Esophagus squamous epithelium (tissue), 5 donors: ENCODE data around the gene SUPT4H1. TPM values are rescaled to one million over a fixed set of nuclear protein-coding genes. Genes with fewer than 3 reads are reported as not detected.

Experiments used
- DNase-seq: peaks from one replicate; lab custom pipeline; 2025; lab: John Stamatoyannopoulos, UW
- H3K27ac ChIP-seq, 4 donors: fragments of 200-600 bp; sonication (generic); one replicate each; pipeline ENCODE4 v1.5.1; 2016 to 2019; ENCODE audit warnings: mild to moderate bottlenecking in 1 of 4
- H3K27me3 ChIP-seq, 4 donors: fragments of 200-600 bp; sonication (generic); 1 replicate in 3 of 4; 2 replicates in 1 of 4; pipeline versions ENCODE4 v1.5.1 to v1.6.0; 2017 to 2021; ENCODE audit warnings: antibody characterized with exemption in 1 of 4
- H3K36me3 ChIP-seq, 3 donors: fragments of 200-600 bp; sonication (generic); one replicate each; pipeline ENCODE4 v1.5.1; 2016 to 2019
- H3K4me1 ChIP-seq, 3 donors: fragments of 200-600 bp; sonication (generic); one replicate each; pipeline ENCODE4 v1.5.1; 2017 to 2019
- H3K4me3 ChIP-seq, 4 donors: fragments of 200-600 bp; sonication (generic); 1 replicate in 3 of 4; 2 replicates in 1 of 4; pipeline ENCODE4 v1.5.1; 2016 to 2019; ENCODE audit warnings: mild to moderate bottlenecking in 2 of 4, moderate library complexity in 1 of 4
- H3K9me3 ChIP-seq, 3 donors: fragments of 200-600 bp; sonication (generic); one replicate each; pipeline ENCODE4 v1.5.1; 2016 to 2019
- CTCF ChIP-seq, 6 experiments: fragments of 450-650 bp in 4 of 6; fragments of 200-600 bp in 2 of 6; sonication (generic) in 2 of 6; IDR thresholded peaks; one replicate each; pipeline ENCODE4 v1.5.1; 2016 to 2019; ENCODE audit warnings: antibody characterized with exemption in 6 of 6, mild to moderate bottlenecking in 4 of 6, moderate library complexity in 4 of 6
- POLR2A ChIP-seq, 4 donors: fragments of 450-650 bp; IDR thresholded peaks; one replicate each; pipeline ENCODE4 v1.6.1; 2017; ENCODE audit warnings: antibody characterized with exemption in 4 of 4, mild to moderate bottlenecking in 4 of 4, moderate library complexity in 3 of 4
- WGBS, 2 donors: methylation state at CpG; one replicate each; pipeline ENCODE4 v1.1.5; 2018; 5-methylcytosine and 5-hydroxymethylcytosine counted together
- intact Hi-C: fragments of 100-400 bp; cut with DNase I; formaldehyde crosslinking; loops from one replicate; pipeline ENCODE4 v1.15.0; 2022
- total RNA-seq, 4 donors: library from RNA; depleted of rRNA; stranded (reverse); fragments of >200 nt; gene quantifications; one replicate each; pipeline ENCODE4 v1.1.0, GENCODE V29; 2016
- donor health status: DM: yes; HTN: yes; CAD: no.

SUPT4H1 gene
- total RNA-seq, 4 donors from 2014 or later, result 29.9 to 54.9 (median 37.0) TPM

GRCh38 chr17:58303971-58304749 is 47.8 kb downstream of the SUPT4H1 start:
- no peaks in the 10 kb centered on the region for H3K36me3 ChIP-seq
- intact Hi-C loops, result no loop called here
- TF ChIP-seq POLR2A (IDR thresholded peaks at IDR 0.05) (no peak), CTCF (IDR thresholded peaks at IDR 0.05) (peak; percentile 43 to 84 (median 68))
- H3K4me1 ChIP-seq, result no peaks in the 10 kb centered on the region
- H3K9me3 ChIP-seq, result no peaks in the 10 kb centered on the region
- no peak for DNase-seq
- no peak overlapping the region for H3K27ac ChIP-seq
- WGBS, 2 donors, result 40 to 51% methylated on average over 4 to 7 of the region's 10 CpGs
- H3K4me3 ChIP-seq, result no peak overlapping the region
- H3K27me3 ChIP-seq, result peaks cover 0 to 3% (median 0%) of the 10 kb centered on the region in 4 donors

GRCh38 chr17:58302919-58303585 is 48.9 kb downstream of the SUPT4H1 start:
- H3K27ac ChIP-seq, result no peak overlapping the region
- H3K27me3 ChIP-seq, result peaks cover 0 to 3% (median 0%) of the 10 kb centered on the region in 4 donors
- intact Hi-C loops, result no loop called here
- H3K9me3 ChIP-seq, result no peaks in the 10 kb centered on the region
- H3K36me3 ChIP-seq, result no peaks in the 10 kb centered on the region
- DNase-seq, result no peak
- 79 to 96% methylated on average over 3 to 6 of the region's 9 CpGs for whole genome bisulfite sequencing, 2 donors
- no peaks in the 10 kb centered on the region for H3K4me1 ChIP-seq
- no peak for TF ChIP-seq POLR2A (IDR thresholded peaks at IDR 0.05)
- no peak for TF ChIP-seq CTCF (IDR thresholded peaks at IDR 0.05)
- no peak overlapping the region for H3K4me3 ChIP-seq

GRCh38 chr17:58302171-58302918 is 49.7 kb downstream of the SUPT4H1 start:
- Histone ChIP-seq H3K4me3 (no peak overlapping the region), H3K4me1 (no peaks in the 10 kb centered on the region), H3K9me3 (no peaks in the 10 kb centered on the region), H3K27ac (no peak overlapping the region), H3K36me3 (no peaks in the 10 kb centered on the region), H3K27me3 (peaks cover 0 to 3% (median 0%) of the 10 kb centered on the region in 4 donors)
- no peak for TF ChIP-seq POLR2A (IDR thresholded peaks at IDR 0.05)
- no peak for TF ChIP-seq CTCF (IDR thresholded peaks at IDR 0.05)
- intact Hi-C loops, result no loop called here
- 80 to 83% methylated on average over 1 to 7 of the region's 9 CpGs for WGBS, 2 donors
- DNase-seq, result no peak

- Histone ChIP-seq H3K4me1 (no peaks in the 10 kb centered on the region), H3K27ac (no peak overlapping the region), H3K9me3 (no peaks in the 10 kb centered on the region), H3K4me3 (no peak overlapping the region), H3K27me3 (peaks cover 0 to 3% (median 0%) of the 10 kb centered on the region in 4 donors), H3K36me3 (no peaks in the 10 kb centered on the region)
- TF ChIP-seq POLR2A (IDR thresholded peaks at IDR 0.05), result no peak
- TF ChIP-seq CTCF (IDR thresholded peaks at IDR 0.05), result no peak
- no peak for DNase-seq
- intact Hi-C loops, result no loop called here
- WGBS, 2 donors, result 83 to 90% methylated on average over 13 to 16 of the region's 16 CpGs
These were observed 50.4 kb downstream of the SUPT4H1 start for GRCh38 chr17:58301504-58302150.
